Kidney (tissue), 14 donors: Measurements from ENCODE around the gene TNFRSF11A. TPM values are rescaled to one million over a fixed set of nuclear protein-coding genes. Genes with fewer than 3 reads are reported as not detected.

Experiments used
- DNase-seq, 5 donors: peaks; one replicate each; pipeline ENCODE4 v3.0.0-alpha.2; 2013 to 2020
- FAIRE-seq: peaks from 2 replicates; lab custom pipeline; 2012; peaks lifted over from hg19 to GRCh38; lab: Jason Lieb, UNC
- H3K27ac ChIP-seq, 2 donors: one replicate each; pipeline ENCODE4 v1.7.0; 2013; ENCODE audit warnings: low read depth in 2 of 2, low read length in 2 of 2, inconsistent platforms in 1 of 2
- H3K27me3 ChIP-seq: one replicate; pipeline ENCODE4 v1.7.1; 2013; ENCODE audit warnings: low read length, inconsistent platforms; ENCODE audit not compliant: control insufficient read depth, insufficient read depth
- H3K36me3 ChIP-seq, 3 donors: one replicate each; pipeline versions ENCODE4 v1.7.0 to v1.7.1; 2013; ENCODE audit warnings: low read length in 3 of 3, control low read depth in 1 of 3, inconsistent platforms in 1 of 3; ENCODE audit not compliant: insufficient read depth in 3 of 3, control insufficient read depth in 2 of 3
- H3K4me1 ChIP-seq, 3 donors: one replicate each; pipeline versions ENCODE4 v1.7.0 to v1.7.1; 2013; ENCODE audit warnings: low read length in 3 of 3, inconsistent platforms in 1 of 3, low read depth in 1 of 3; ENCODE audit not compliant: control insufficient read depth in 2 of 3, insufficient read depth in 2 of 3
- H3K4me3 ChIP-seq, 3 donors: one replicate each; pipeline versions ENCODE4 v1.7.0 to v1.8.1; 2013; ENCODE audit warnings: low read length in 3 of 3, control low read depth in 1 of 3, inconsistent platforms in 1 of 3
- H3K9ac ChIP-seq, 3 donors: one replicate each; pipeline versions ENCODE4 v1.7.0 to v1.7.1; 2013; ENCODE audit warnings: low read length in 3 of 3, control low read depth in 1 of 3, inconsistent platforms in 1 of 3
- H3K9me3 ChIP-seq, 3 donors: one replicate each; pipeline versions ENCODE4 v1.7.0 to v1.7.1; 2013; ENCODE audit warnings: low read length in 3 of 3, control low read depth in 1 of 3, inconsistent platforms in 1 of 3; ENCODE audit not compliant: control insufficient read depth in 2 of 3, insufficient read depth in 1 of 3
- intact Hi-C: fragments of 100-400 bp; cut with DNase I; formaldehyde crosslinking; loops from one replicate; pipeline ENCODE4 v1.11.1; 2022
- polyA plus RNA-seq: library from polyadenylated mRNA; stranded (reverse); fragments of 350-450 nt; fragmentation: Illumina TruSeq; extraction: RNeasy Lipid Tissue Mini Kit (QIAGEN cat#74804); gene quantifications from one replicate; pipeline ENCODE4 v1.2.3, GENCODE V29; 2014; ENCODE audit warnings: low read depth, low replicate concordance; ENCODE audit not compliant: insufficient read depth
- total RNA-seq: library from RNA; stranded (reverse); fragmentation: NEBNext Ultra II Directional; extraction: Animal tissue kit (Norgen Biotek cat#: 25700); gene quantifications from one replicate; pipeline ENCODE4 v1.2.1, GENCODE V29; 2021
- TF ChIP-seq, protein P1 (sequence below): IDR thresholded peaks from 3 replicates; pipeline ENCODE4 v1.5.1; 2012; ENCODE audit warnings: mild to moderate bottlenecking, moderate library complexity, borderline replicate concordance; ENCODE audit not compliant: insufficient read depth; ENCODE audit errors: extremely low read depth
- donor health status: control.
- donor health status: control.
- donor health status: control.
- donor health status: control.
- donor health status: control.
- donor health status: DM: yes; HTN: yes; CAD: no.
- donor health status: Normal renal cell carcinoma (clear cell type).

The TNFRSF11A gene
- total and polyA plus RNA-seq, 2 donors from 2014 or later, result 0.39 to 5.4 TPM

DNA sequence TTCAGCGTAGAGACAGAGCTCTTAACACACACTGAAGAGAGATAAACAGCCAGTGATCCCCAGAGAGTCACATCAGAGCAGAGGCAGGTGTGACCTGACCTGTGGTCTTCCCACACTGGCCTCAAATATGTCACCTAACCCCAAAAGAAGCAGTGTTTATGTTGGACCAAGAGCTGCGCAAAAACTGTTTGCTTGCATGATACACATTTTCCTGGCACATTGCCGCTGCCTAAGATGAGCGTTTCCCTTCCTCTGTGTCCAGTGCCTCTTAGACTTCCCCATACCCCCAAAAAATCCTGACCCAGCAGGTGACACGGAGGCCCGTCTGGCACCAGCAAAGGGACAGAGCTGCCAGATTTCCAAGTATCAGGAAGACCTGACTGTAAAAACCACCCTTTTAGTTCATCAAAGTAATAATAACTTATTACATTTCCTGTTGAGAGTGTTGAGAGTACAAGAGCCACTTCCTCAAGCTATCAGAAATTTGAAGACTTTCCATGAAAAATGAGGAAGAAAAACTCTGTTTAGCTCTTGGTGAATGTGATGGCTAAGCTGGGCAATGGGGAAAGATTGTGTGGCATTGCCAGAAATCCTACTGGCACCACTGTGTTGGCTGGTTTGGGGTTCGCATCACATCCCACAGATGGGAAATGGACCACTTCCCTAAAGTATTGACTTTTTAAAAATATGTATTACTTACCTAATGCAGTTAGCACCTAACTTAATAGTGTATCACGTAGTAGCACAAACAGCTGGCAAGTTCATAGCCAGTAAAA is 6.7 kb downstream of the TNFRSF11A start:
- Histone ChIP-seq H3K9me3 (no peaks in the 10 kb centered on the region), H3K4me3 (no peak overlapping the region), H3K4me1 (no peaks in the 10 kb centered on the region), H3K36me3 (no peaks in the 10 kb centered on the region), H3K27ac (no peak overlapping the region), H3K27me3 (peaks cover 7% of the 10 kb centered on the region), H3K9ac (no peak overlapping the region)
- intact Hi-C loops, result no loop called here
- TF ChIP-seq, protein P1, sequence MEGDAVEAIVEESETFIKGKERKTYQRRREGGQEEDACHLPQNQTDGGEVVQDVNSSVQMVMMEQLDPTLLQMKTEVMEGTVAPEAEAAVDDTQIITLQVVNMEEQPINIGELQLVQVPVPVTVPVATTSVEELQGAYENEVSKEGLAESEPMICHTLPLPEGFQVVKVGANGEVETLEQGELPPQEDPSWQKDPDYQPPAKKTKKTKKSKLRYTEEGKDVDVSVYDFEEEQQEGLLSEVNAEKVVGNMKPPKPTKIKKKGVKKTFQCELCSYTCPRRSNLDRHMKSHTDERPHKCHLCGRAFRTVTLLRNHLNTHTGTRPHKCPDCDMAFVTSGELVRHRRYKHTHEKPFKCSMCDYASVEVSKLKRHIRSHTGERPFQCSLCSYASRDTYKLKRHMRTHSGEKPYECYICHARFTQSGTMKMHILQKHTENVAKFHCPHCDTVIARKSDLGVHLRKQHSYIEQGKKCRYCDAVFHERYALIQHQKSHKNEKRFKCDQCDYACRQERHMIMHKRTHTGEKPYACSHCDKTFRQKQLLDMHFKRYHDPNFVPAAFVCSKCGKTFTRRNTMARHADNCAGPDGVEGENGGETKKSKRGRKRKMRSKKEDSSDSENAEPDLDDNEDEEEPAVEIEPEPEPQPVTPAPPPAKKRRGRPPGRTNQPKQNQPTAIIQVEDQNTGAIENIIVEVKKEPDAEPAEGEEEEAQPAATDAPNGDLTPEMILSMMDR, result no peak
- DNase-seq (no peak), FAIRE-seq (no peak)

DNA sequence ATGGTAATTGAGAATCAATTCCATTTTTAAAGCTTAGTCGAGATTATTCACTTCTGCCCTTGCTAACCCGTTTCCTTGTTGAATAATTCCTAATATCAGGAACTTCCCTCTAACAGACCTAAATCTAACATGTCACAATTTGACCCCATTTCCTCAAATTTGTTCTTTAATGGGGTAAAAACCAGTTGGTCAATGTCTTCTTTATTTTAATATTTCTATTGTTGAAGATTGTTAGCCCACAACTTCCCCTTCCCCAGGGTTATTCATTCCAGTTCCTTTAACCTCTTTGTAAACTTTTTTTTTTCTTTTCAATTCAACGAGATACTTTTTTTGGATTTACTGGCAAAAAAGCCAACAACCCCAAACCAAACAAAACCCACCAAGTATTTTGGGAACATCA is 7.3 kb downstream of the TNFRSF11A start:
- H3K4me3 ChIP-seq, result no peak overlapping the region
- FAIRE-seq (no peak), DNase-seq (no peak)
- intact Hi-C loops, result no loop called here
- H3K36me3 ChIP-seq, result no peaks in the 10 kb centered on the region
- TF ChIP-seq, protein P1, result no peak
- peaks cover 3% of the 10 kb centered on the region for H3K27me3 ChIP-seq
- H3K9ac ChIP-seq, result no peak overlapping the region
- H3K9me3 ChIP-seq, result no peaks in the 10 kb centered on the region
- H3K4me1 ChIP-seq, result no peaks in the 10 kb centered on the region
- H3K27ac ChIP-seq, result no peak overlapping the region

DNA sequence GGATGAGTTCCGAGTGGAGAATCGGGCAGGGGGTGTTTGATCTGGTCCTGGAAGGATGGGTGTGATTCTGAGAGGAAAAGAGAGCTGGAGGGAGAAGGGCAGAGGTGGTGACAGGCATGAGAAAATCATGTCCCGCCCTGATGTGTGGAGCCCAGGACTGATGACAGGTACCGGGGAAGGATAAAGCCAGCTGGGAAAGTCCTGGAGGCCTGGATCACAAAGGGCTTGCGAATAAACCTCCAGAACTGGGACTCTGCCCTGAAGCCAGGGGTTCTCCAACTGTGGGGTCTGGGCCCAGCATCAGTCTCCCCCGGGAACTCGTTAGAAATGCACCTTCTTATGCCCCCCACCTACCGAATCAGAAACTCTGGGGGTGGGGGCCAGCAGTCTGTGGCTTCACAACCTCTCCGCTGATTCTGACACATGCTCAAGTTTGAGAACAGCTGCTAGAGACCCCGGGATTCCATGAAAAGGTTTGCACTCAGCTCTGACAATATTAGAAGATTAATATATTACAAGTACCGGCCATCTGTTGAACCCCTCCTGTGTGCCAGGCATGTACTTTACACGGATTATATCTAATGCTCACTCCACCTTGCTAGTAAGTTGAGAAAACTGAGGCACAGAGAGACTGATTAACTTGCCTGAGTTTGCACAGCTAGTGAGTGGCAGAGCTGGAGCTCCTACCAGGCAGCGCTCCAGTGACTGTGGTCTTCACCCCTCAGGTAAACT is 8.0 kb downstream of the TNFRSF11A start:
- Histone ChIP-seq H3K9ac (no peak overlapping the region), H3K4me1 (no peaks in the 10 kb centered on the region), H3K27me3 (no peaks in the 10 kb centered on the region), H3K9me3 (no peaks in the 10 kb centered on the region), H3K27ac (no peak overlapping the region), H3K4me3 (no peak overlapping the region), H3K36me3 (no peaks in the 10 kb centered on the region)
- TF ChIP-seq, protein P1, result no peak
- FAIRE-seq (no peak), DNase-seq (no peak)
- intact Hi-C loops, result no loop called here
